UCSD-AML1 (cell line): ENCODE data around the gene MYH6.

ENCODE experiments used
- DNase-seq: peaks from one replicate; lab custom pipeline; 2025; ENCODE audit not compliant: unreplicated experiment; lab: John Stamatoyannopoulos, UW

MYH6 gene

GRCh38 chr14:23359722-23360447 lies 48.2 kb downstream of the MYH6 start:
- DNase-seq, result no peak

DNA sequence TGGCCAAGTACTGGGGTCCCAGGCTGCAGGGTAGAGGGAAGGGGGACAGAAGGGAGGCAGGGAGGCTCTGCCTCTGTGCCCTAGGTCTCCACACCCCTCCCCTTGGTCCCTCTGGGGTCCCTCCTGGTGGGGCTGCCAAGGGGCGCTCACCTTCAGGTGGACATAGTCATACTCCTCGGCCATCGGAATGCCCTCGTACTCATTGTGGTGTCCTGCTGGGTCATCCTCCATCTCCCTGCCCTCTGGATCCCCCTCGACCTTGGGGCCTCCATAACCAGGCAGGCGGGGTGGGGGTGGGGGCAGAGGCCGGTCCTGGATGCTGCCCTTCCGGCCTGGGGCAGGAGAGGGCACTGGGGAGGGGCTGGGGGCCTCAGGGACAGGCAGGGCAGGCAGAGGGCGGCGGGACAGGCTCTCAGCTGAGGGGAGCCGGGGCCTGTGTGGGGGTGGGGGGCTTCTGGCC lies 48.9 kb downstream of the MYH6 start:
- no peak for DNase-seq

GRCh38 chr14:23358553-23359166 lies 49.4 kb downstream of the MYH6 start:
- DNase-seq, result no peak

DNA sequence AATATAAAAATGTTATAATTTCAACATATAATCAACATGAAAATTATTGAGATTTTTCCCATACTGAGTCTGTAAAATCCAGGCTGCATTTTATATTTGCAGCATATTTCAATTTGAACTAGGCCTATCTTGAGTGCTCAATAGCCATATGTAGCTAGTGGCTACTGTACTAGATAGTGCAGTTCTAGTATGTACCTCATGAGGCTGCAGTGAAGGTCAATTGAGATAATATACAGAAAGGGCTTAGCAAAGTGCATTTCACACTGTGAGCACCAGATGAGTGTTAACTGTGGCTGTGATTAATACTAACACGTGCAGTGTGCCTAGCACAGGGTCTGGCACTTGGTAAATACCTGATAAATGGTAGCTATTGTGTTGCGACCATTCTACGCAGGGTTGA lies 50.0 kb downstream of the MYH6 start:
- DNase-seq, result no peak

DNA sequence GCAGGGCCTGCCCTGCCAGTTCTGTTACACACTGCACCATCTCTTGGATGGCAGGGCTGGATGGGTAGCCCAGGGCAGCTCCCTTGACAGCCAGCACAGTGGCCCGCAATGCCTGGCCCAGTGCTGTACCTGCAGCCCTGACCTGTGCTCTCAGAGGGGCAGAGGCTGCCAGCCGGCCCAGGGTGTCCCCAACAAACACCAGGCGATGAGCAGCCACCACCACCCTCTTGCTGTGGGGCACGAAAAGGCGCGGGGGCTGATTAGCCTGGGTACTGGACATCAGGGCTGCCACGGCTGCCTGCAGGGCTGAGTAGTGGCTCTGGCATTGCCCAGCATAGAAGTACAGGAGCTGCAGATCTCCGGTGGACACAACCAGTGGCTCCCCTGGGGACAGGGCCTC lies 50.8 kb downstream of the MYH6 start:
- DNase-seq, result no peak

GRCh38 chr14:23356662-23357061 lies 51.4 kb downstream of the MYH6 start:
- no peak for DNase-seq

DNA sequence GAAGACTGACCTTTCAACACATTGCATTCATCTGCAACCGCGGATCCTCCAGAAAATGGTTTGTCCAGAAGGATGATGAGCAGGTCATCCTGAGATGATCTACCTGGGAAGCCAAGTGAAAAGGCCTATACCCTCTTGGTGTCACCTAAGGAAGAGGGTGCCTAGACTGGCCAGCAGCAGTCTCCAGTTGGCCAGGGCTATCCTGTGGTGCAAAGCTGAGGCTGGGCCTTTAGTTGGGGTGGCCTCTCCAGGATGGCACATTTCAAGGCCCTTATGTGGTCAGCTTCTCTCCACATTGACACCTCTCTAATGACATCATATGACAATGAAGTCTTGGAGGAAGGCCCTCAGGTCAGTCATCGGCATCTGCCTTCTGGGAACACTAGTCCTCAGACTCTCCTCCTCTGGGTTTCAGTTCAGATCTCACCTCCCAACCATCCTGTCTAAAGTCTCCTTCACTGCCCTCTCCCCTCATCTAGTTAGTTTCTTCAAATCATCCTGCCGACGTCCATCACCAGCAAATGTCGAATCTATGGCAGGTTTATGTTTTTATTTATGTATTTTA lies 52.1 kb downstream of the MYH6 start:
- no peak for DNase-seq

- no peak for DNase-seq
Observed at GRCh38 chr14:23354990-23355389, 53.1 kb downstream of the MYH6 start.

- no peak for DNase-seq
Observed at GRCh38 chr14:23353433-23353780, 54.7 kb downstream of the MYH6 start.

DNA sequence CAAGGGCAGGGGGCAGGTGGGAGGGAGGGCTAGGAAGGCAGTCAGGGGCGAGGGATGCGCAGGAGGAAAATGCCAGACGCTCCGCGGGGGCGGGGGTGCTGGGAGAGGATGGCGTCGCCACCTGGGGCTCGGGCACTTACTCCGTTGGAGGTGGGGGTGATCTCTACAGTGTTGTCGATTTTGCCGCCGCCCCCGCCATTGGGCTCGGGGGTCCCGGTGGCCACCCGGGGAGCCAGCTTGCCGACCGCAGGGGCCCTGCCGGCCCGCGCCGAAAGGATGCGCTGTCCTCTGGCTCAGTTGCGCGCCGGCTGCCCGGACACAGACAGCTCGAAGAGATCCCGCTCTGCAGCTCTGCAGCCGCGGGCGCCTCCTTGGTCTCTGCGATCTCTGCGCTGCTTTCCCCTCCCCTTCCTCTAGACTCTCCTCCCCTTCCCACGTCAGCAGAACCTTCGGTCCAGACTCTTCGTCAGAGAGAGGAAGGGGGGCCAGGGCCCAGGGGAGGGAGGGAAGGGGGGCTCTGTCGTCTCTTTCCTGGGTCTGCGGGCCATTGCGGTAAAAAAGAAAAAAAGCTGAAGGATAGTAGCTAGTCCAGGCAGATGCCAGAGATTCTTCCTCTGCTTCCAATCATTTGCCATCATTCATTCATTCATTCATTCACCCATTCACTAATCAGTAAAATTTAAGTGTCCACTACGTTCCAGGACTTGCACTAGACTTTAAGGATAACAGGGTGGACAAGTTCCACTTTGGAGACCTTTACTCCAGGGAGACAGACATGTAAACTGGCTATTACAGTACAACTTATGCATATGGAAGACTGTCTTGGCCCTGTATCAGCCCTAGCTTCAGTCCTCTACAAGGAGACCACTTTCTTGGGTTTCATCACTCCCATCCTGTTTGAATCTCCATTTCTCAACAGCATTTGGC lies 55.3 kb downstream of the MYH6 start, which contains the start of gene SLC22A17:
SLC22A17 (minus strand) TSS at position 382 of the 927 bp plus-strand sequence.
- no peak for DNase-seq

- DNase-seq, result no peak
Observed at GRCh38 chr14:23351681-23352505, 56.2 kb downstream of the MYH6 start.

DNA sequence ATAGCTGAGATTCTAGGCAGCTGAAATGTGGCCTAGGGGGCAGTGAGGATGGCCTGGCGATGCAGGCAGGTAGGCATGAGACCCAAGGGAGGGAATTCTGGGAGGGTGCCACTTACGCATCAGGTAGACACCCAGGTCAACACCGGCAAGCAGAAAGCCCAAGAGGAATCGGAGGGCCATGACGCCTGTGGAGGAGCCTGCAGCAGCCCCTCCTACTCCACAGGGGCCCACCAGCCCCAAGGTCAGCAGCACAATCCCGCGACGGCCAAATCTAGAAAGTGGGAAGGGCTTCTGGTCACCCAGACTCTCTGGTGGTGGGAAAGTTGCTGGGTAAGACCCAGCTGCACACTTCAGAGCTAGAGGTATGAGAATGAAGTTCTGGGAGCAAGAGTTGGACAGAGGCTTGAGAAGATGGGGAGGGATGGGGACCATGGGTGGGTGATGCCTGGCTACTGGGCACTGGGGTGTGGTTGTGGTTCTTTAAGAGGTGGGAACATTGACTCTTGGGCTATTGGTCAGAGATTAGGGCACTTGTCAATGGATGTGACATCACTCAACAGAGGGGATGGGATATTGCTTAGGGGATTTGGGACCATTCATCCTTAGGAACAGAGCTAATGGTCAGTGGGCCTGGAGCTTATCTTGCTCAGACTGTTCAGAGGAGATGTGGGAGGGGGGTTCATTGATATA lies 58.8 kb downstream of the MYH6 start:
- DNase-seq, result no peak

DNA sequence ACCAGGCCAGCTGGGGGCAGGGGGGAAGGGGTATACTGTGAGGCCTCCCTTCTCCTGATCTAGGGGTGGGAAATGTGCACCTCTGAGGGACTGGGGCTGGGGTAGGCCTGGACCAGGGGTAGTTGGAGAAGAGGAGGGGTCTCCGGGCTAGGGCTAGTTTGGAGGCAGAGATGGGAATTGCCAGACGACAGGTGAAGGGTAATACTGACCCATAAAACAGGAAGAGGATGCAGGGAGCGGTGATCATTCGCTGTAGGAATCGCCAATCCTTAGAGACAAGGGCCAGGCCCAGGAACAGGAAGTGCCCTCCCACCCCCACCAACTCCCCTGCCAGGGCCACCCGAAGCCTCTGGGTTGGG lies 59.8 kb downstream of the MYH6 start:
- no peak for DNase-seq

DNA sequence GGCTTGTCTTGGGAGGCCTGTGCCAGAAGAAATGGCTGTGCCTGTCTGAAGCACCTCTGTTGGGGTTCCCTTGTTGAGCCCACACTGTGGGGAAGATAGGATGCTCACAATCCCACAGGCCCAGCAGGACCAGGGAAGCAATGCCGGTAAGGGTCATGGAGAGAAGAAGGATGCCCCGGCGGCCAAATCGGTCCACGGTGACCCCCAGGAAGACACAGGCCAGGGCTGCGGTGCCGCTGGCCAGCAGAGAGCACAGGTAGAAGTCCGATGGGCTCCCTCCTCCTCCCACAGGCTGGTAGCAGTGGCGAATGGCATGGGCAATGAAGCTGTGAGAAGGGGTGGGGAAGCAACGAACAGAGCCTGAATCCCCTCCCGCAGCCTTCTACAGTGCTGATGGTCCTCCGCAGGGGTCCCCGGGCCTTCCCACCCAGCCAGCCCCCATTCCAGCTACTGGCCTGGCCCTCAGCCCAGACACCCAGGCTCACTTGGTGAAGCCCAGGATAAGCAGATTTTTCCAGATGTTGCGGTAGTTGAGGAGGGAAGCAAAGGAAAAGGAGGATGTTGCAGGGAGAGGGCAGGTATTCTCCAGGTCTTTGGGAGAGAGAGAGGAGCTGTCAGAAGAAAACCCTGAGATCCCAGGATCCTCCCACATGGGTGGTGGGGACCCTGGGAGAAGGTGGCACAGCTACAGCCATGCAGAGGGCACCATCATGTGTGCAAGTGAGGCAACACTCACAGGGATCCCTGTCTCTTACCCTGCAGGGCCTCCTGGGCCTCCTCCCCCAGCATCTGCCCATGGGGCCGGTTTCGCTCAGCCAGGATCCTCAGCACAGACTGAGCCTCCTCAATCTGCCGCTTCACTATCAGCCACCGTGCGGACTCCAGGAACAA lies 60.4 kb downstream of the MYH6 start:
- no peak for DNase-seq

GRCh38 chr14:23346693-23347405 lies 61.2 kb downstream of the MYH6 start:
- DNase-seq, result no peak

GRCh38 chr14:23345987-23346692 lies 61.9 kb downstream of the MYH6 start:
- DNase-seq, result no peak

- DNase-seq, result no peak
Observed at GRCh38 chr14:23344481-23344880, 63.6 kb downstream of the MYH6 start.
